Omental fat pad (tissue), 4 donors: ENCODE results near the gene HOXA5. TPM values are rescaled to one million over a fixed set of nuclear protein-coding genes. Genes with fewer than 3 reads are reported as not detected.

Source experiments
- ATAC-seq: fragments of 150-250 bp; one replicate; pipeline ENCODE4 v1.9.1; 2016; ENCODE audit warnings: mild to moderate bottlenecking, moderate library complexity; ENCODE audit not compliant: low FRiP score
- DNase-seq: peaks from one replicate; pipeline ENCODE4 v3.0.0-alpha.2; 2019; ENCODE audit warnings: low spot score
- total RNA-seq, 4 donors: library from RNA; depleted of rRNA; stranded (reverse); fragments of >200 nt; gene quantifications; one replicate each; pipeline ENCODE4 v1.1.0, GENCODE V29; 2016
- TF ChIP-seq, protein P1 (sequence below), 3 donors: fragments of 450-650 bp; IDR thresholded peaks; one replicate each; pipeline ENCODE4 v1.5.1; 2016 to 2017; ENCODE audit warnings: antibody characterized with exemption in 3 of 3, mild to moderate bottlenecking in 3 of 3, moderate library complexity in 2 of 3

The HOXA5 gene
- total RNA-seq, 4 donors from 2014 or later = 10.4 to 39.4 (median 26.5) TPM

DNA sequence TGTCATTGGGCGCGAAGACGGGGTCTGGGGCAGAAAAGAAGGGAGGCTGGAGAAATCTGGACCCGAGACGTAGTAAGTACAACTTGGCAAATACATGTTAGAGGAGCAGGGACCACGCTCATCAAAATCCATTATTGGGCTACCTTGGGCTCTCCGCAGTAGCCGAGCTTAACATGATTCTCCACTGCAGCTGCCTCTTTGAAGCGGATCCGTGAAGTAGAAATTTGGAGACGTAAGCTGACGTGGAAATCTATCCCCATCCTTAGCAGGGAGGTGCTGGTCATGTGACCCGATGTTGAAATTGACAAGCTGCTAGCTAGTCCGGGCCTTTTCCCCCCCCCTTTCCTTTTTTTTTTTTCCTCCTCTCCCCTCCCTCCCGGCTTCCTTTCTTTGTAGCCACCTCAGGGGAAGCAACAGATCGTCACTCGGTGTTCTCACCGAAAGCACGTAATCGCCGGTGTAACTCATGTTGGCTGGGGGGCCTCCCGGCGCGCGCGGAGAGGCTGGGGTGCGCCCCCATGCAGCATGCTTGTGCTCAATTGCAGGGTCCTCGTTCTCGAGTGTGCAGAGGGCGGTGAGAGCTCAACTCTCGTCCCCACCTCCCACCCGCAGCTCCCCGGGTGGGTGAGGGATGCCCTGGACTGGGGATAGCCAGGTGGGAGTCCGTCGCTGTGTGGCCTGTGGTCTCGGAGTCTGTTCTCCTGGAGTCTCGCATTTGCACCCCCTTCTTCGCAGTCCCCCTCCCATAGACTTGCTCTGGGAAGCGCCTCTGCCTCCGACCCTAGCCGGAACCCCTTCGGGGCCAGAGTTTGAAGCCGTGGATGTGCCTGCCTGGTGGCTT lies 41.8 kb upstream of the HOXA5 start, which contains the start of gene HOXA11:
Gene HOXA11 (minus strand): TSS at position 220 of the 841 bp plus-strand sequence. CDS start 88 bp downstream, at position 132.
- TF ChIP-seq, protein P1, sequence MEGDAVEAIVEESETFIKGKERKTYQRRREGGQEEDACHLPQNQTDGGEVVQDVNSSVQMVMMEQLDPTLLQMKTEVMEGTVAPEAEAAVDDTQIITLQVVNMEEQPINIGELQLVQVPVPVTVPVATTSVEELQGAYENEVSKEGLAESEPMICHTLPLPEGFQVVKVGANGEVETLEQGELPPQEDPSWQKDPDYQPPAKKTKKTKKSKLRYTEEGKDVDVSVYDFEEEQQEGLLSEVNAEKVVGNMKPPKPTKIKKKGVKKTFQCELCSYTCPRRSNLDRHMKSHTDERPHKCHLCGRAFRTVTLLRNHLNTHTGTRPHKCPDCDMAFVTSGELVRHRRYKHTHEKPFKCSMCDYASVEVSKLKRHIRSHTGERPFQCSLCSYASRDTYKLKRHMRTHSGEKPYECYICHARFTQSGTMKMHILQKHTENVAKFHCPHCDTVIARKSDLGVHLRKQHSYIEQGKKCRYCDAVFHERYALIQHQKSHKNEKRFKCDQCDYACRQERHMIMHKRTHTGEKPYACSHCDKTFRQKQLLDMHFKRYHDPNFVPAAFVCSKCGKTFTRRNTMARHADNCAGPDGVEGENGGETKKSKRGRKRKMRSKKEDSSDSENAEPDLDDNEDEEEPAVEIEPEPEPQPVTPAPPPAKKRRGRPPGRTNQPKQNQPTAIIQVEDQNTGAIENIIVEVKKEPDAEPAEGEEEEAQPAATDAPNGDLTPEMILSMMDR (IDR thresholded peaks at IDR 0.05) = no peak
- no peak for ATAC-seq
- peak; percentile 18 for DNase-seq

DNA sequence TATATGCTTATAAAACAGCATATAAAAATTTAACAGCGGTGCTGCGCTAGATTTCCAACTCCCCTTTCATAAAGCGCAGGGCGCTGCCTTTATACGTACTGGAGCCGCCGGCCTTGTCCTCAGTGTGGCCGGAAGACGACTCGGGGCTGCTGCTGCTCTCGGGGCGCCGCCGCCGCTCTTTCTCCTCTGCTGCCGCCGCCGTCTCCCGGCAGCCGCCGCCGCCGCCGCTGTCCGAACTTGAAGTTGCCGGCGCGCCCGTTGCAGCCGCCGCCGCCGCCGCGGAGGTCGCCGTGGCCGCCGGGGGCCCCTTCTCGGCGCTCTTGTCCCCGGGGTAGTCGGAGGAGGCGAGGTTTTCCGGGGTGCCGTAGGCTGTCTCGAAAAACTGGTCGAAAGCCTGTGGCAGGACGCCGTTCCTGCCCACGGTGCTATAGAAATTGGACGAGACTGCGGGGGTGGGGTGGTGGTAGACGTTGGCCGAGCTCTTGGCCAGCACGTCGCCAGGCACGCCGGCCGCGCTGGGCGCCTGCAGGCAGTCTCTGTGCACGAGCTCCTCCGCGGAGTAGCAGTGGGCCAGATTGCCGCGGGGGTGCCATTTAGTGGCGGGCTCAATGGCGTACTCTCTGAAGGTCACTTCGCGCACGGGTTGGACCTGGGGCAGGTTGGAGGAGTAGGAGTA lies 41.0 kb upstream of the HOXA5 start:
- TF ChIP-seq, protein P1 (IDR thresholded peaks at IDR 0.05) = no peak
- peak; percentile 21 for DNase-seq
- no peak for ATAC-seq

DNA sequence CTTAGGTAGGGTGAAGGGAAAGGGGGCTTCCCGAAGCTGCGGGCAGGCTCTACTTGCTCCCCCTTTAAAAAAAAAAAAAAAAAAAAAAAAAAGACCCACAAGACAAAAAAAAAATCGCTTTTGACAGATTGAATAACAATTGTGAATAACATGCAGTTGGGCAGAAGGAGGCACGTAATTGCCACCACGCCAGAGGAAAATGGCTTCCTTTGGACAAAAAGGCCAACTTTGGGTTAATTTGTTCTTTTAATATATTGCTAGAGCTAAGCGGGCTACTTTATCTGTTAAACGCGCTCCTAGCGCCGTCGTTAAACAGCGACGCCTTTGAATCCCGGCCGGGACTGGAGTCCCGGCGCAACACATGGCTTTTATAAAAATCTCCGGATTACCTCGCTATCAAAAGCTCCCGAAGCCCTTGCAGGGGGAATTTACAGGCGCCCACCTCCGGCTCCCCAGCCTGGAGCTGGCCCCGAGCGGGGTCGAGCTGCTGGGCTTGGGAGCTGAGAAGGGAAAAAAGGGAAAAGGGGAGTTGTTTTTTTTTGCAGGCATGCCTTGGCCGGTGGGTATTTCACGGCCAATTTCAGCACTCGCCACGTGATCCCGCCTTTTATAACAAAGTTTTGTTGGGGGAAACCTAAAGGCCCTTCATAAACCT lies 40.3 kb upstream of the HOXA5 start:
- no peak for DNase-seq
- ATAC-seq = no peak

DNA sequence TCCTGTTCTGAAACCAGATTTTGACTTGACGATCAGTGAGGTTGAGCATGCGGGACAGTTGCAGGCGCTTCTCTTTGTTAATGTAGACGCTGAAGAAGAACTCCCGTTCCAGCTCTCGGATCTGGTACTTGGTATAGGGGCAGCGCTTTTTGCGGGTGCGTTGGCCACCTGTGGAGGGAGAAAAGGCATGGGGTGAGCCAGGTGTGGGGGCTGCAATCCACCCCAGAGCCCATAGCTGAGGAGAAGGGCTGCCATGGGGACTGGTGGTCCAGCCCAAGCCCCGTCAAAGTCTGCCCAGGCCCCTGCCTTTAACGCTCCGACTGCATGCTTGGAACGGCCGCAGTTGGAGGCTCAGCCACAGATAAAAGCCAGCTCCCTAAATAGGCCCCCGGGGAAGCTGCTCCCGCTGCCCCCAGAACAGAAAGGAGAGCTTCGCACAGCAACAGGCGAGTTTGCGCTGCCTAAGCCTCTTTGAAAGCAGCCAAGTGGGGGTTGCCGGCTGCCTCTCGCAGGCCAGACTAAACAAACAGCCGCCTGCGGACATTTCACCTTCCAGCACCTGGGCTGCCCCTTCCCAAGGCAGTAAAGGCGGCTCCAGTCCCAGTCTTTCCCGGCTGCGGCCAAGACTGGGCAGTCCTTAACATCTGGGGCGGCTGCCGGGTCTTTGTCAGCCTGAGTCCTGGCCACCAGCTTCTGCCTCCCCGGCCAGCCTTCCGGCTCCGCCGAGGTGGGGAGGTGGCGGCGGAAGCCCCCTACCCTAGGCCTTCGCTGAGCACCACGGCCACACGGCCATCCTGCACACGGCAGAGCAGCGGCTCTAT lies 39.6 kb upstream of the HOXA5 start:
- DNase-seq (peak; percentile 18), ATAC-seq (peak; percentile 25)
- TF ChIP-seq, protein P1 (IDR thresholded peaks at IDR 0.05) = no peak

More for the DNA sequence above, 40.3 kb upstream of the HOXA5 start:
- TF ChIP-seq, protein P1 (IDR thresholded peaks at IDR 0.05) = no peak

DNA sequence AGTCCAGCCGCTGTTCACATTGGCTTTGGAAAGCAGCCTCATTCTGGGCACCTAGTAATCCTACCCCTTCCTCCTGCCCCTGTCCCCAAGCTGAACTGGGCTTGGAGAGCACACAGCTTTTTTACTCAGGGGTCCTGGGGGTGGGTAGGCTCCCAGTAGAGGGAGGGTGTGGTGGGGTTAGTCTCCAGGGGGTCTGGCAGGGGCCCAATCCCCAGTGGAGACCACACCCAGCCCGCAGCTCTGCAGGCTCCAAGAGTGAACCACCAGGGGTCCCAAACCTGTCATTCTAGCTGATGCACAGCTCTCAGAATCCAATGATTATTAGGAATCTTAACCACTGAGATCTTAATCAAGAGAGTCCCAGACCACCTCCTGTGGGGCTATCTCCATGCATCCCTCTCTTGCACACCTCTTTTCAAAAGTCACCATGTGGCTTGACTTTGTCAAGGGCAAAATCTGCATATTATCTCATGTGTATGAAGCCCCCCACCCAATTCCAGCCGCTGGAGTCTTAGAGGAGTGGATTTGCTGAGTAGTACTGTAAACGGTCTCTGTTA lies 38.9 kb upstream of the HOXA5 start:
- ATAC-seq (no peak), DNase-seq (peak; percentile 14)
- TF ChIP-seq, protein P1 (IDR thresholded peaks at IDR 0.05) = no peak

DNA sequence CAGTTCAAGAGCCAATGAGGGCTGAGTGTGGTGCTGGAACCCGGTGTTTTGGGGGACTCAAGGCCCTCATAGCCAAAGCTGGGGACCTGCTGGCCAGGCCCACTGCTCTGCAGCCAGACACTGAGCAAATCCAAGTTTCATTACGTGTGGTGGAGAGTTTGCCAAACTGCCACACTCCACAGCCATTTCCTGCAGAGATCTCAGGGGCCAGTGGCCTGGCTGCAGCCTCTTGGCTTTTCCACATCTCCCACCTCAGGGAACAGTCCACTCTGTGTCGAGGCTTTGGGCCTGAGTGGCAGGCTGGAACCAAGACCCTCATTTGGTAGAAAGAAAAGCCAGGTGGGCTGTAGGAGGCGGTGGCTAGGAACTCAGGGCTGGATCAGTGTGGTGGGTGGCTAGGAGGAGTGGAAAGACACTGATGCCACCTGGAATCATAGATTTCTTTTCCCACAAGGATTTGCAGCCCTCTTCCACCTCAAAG lies 38.4 kb upstream of the HOXA5 start:
- TF ChIP-seq, protein P1 (IDR thresholded peaks at IDR 0.05) = no peak
- no peak for DNase-seq

More for the DNA sequence above, 38.4 kb upstream of the HOXA5 start:
- ATAC-seq = no peak
